Measurements from ENCODE around the gene PLEK2. TPM values are rescaled to one million over a fixed set of nuclear protein-coding genes. Genes with fewer than 3 reads are reported as not detected.

The PLEK2 gene
- total RNA-seq, 1 donor from 2014 or later: not detected

DNA sequence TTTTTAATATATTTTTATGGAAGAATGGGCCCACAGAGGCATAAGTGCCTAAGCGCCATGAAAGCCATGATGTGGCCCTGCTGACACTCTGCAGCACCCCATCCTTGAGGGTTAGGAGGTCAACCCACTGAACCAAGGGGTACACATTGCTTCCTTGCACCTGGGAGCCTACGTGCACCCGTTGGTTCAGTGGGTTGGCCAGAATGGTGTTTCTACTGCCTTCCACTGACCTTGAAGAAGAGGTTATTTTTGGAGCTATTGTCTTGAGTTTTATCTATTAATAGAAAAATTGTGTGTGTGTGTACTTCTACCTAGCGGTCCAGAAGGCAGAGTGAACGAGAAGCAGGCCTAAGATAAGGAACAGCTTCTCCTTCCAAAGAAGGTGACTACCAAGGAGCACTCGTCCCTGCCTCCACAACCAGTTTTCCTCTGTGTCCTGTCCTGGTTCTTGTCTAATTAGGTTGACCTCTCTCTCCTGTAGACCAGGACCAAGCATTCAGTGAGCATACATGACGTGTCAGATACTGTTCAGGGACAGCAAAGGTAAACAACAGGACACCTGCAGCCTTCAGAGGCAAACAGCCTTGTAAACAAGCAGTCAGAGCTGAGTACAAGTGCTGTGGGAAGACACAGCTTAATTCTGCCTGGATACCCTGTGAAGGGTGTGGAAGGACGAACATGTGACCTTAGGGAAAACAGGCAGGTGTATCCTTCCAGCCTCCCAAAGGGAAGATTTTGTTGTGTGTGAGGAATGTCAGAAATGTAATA lies 30.4 kb upstream of the PLEK2 start:
- no peak for DNase-seq (ENCODE audit: low spot score)
- Mint-ChIP-seq H3K4me3 (ENCODE audit: unreplicated experiment) (no peak overlapping the region), H3K27me3 (ENCODE audit: low read depth) (peaks cover 37% of the 10 kb centered on the region), H3K9me3 (ENCODE audit: low read depth) (no peaks in the 10 kb centered on the region), H3K27ac (ENCODE audit: unreplicated experiment) (no peak overlapping the region), H3K4me1 (ENCODE audit: low read depth) (no peaks in the 10 kb centered on the region), H3K36me3 (ENCODE audit: low read depth) (no peaks in the 10 kb centered on the region)
- TF ChIP-seq, protein P1, sequence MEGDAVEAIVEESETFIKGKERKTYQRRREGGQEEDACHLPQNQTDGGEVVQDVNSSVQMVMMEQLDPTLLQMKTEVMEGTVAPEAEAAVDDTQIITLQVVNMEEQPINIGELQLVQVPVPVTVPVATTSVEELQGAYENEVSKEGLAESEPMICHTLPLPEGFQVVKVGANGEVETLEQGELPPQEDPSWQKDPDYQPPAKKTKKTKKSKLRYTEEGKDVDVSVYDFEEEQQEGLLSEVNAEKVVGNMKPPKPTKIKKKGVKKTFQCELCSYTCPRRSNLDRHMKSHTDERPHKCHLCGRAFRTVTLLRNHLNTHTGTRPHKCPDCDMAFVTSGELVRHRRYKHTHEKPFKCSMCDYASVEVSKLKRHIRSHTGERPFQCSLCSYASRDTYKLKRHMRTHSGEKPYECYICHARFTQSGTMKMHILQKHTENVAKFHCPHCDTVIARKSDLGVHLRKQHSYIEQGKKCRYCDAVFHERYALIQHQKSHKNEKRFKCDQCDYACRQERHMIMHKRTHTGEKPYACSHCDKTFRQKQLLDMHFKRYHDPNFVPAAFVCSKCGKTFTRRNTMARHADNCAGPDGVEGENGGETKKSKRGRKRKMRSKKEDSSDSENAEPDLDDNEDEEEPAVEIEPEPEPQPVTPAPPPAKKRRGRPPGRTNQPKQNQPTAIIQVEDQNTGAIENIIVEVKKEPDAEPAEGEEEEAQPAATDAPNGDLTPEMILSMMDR (IDR thresholded peaks at IDR 0.05): no peak

DNA sequence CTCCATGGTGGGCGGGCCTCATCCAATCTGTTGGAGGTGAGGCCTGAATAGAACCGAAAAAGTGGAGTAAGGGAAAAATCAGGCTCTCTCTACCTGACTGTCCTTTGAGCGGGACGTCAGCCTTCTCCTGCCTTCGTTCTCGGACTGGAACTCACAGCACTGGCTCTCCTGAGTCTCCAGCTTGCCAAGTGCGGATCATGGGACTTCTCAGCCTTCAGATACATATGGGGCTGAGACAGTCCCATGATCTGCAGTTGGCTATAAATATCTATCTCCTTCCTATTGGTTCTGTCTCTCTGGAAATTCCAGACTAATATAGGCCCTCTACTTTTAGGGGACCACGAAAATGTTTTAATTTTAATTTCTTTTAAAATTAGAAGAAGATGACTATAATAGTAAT lies 29.7 kb upstream of the PLEK2 start:
- TF ChIP-seq, protein P1 (IDR thresholded peaks at IDR 0.05): no peak
- Mint-ChIP-seq H3K36me3 (ENCODE audit: low read depth) (no peaks in the 10 kb centered on the region), H3K27me3 (ENCODE audit: low read depth) (peaks cover 33% of the 10 kb centered on the region), H3K27ac (ENCODE audit: unreplicated experiment) (no peak overlapping the region), H3K4me1 (ENCODE audit: low read depth) (no peaks in the 10 kb centered on the region), H3K9me3 (ENCODE audit: low read depth) (no peaks in the 10 kb centered on the region), H3K4me3 (ENCODE audit: unreplicated experiment) (no peak overlapping the region)
- DNase-seq (ENCODE audit: low spot score): no peak

GRCh38 chr14:67441256-67441655 lies 29.3 kb upstream of the PLEK2 start:
- peaks cover 29% of the 10 kb centered on the region for H3K27me3 Mint-ChIP-seq (ENCODE audit: low read depth)
- no peaks in the 10 kb centered on the region for H3K4me1 Mint-ChIP-seq (ENCODE audit: low read depth)
- no peak overlapping the region for H3K27ac Mint-ChIP-seq (ENCODE audit: unreplicated experiment)
- H3K9me3 Mint-ChIP-seq (ENCODE audit: low read depth): no peaks in the 10 kb centered on the region
- TF ChIP-seq, protein P1 (IDR thresholded peaks at IDR 0.05): no peak
- H3K4me3 Mint-ChIP-seq (ENCODE audit: unreplicated experiment): no peak overlapping the region
- no peaks in the 10 kb centered on the region for H3K36me3 Mint-ChIP-seq (ENCODE audit: low read depth)
- DNase-seq (ENCODE audit: low spot score): no peak

DNA sequence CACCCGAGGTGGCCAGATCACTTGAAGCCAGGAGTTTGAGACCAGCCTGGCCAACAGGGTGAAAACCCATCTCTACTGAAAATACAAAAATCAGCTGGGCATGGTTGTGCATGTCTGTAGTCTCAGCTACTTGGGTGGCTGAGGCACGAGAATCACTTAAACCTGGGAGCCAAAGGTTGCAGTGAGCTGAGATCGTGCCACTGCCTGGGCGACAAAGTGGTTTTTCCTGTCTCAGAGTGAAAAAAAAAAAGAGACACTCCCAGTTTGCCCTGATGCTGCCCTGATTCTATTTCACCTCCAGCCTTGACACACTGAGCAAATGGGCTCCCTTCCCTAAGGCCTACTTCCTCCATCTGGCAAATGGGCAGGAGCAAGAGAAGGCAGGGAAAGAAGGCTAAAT lies 28.5 kb upstream of the PLEK2 start:
- Mint-ChIP-seq H3K36me3 (ENCODE audit: low read depth) (no peaks in the 10 kb centered on the region), H3K27ac (ENCODE audit: unreplicated experiment) (no peak overlapping the region), H3K27me3 (ENCODE audit: low read depth) (peaks cover 27% of the 10 kb centered on the region), H3K9me3 (ENCODE audit: low read depth) (no peaks in the 10 kb centered on the region), H3K4me1 (ENCODE audit: low read depth) (no peaks in the 10 kb centered on the region), H3K4me3 (ENCODE audit: unreplicated experiment) (no peak overlapping the region)
- TF ChIP-seq, protein P1 (IDR thresholded peaks at IDR 0.05): no peak
- DNase-seq (ENCODE audit: low spot score): no peak

- no peaks in the 10 kb centered on the region for H3K4me1 Mint-ChIP-seq (ENCODE audit: low read depth)
- H3K4me3 Mint-ChIP-seq (ENCODE audit: unreplicated experiment): no peak overlapping the region
- TF ChIP-seq, protein P1 (IDR thresholded peaks at IDR 0.05): no peak
- H3K27ac Mint-ChIP-seq (ENCODE audit: unreplicated experiment): no peak overlapping the region
- peaks cover 25% of the 10 kb centered on the region for H3K27me3 Mint-ChIP-seq (ENCODE audit: low read depth)
- H3K36me3 Mint-ChIP-seq (ENCODE audit: low read depth): no peaks in the 10 kb centered on the region
- DNase-seq (ENCODE audit: low spot score): no peak
- no peaks in the 10 kb centered on the region for H3K9me3 Mint-ChIP-seq (ENCODE audit: low read depth)
These were observed 27.0 kb upstream of the PLEK2 start for GRCh38 chr14:67438969-67439368.
